HG03045 (cell line): ENCODE data around the gene MAML2.

ENCODE experiments used
- ATAC-seq: cut with Tn5 transposase; IDR thresholded peaks from one replicate; pipeline ENCODE4 v1.9.1; 2021; ENCODE audit warnings: mild to moderate bottlenecking, moderate library complexity; ENCODE audit not compliant: unreplicated experiment

The MAML2 gene

GRCh38 chr11:95937358-95937757 lies 405.6 kb downstream of the MAML2 start:
- no peak for ATAC-seq

- ATAC-seq, result no peak
These were observed 409.4 kb downstream of the MAML2 start for GRCh38 chr11:95933594-95933993.

- no peak for ATAC-seq
These were observed 411.1 kb downstream of the MAML2 start for GRCh38 chr11:95931916-95932315.

GRCh38 chr11:95930948-95931347 lies 412.0 kb downstream of the MAML2 start:
- ATAC-seq, result no peak

GRCh38 chr11:95926726-95927125 lies 416.3 kb downstream of the MAML2 start:
- no peak for ATAC-seq
